NCI-H2107 treated with DMSO at 0.1 percent for 48 hours (cell line): ENCODE results near the gene RUFY1.
"Not testable (repeated sequence)": the region's sequence is repeated elsewhere in the genome, so short reads cannot be mapped to it uniquely, and the experiment has no call there.

Source experiments
- DNase-seq: peaks from one replicate; lab custom pipeline; 2025; ENCODE audit not compliant: unreplicated experiment; lab: John Stamatoyannopoulos, UW

Gene RUFY1

GRCh38 chr5:179533907-179534306, 16.4 kb upstream of the RUFY1 start:
- DNase-seq = no peak

GRCh38 chr5:179534431-179534830, 15.9 kb upstream of the RUFY1 start:
- DNase-seq = no peak

DNA sequence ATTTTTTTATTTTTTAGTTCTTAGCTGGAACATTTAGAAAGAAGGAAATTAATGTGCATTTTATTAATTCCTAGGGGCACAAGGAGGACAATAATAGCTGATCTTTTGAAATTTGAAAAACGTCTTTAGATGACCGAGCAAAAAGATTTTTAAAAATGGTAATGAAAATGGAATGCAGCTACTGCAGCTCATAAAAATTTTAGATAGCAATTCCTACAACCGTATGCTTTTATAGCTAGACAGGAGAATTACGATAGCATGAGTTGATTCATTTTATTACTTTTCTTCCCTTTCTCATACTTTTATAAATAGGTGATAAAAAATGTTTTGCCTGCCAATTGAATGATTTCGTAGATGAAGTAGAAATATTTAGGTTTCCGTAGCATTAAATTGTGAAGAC, 13.7 kb upstream of the RUFY1 start:
- no peak for DNase-seq

DNA sequence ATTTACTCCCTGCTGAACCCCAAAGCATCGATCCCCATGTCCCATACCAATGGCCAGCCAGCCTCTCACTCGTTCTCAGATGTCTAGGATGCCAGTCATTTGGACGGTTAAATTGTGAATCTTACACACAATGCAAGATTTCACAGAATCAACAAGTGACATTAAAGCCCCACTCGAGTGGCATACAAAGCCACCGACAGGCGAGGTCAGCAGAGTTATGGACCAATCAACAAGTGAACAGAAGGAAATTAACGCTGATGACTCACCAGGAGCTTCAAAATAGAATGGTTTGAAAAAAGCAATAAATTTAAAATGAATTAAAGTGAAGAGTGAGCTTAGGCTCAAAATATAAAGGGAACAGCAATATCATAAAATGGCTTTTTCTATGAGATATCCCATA, 8.2 kb upstream of the RUFY1 start:
- no peak for DNase-seq

GRCh38 chr5:179543275-179543674, 7.1 kb upstream of the RUFY1 start:
- DNase-seq = not testable (repeated sequence)

- DNase-seq = no peak
Measured at GRCh38 chr5:179553006-179553405, 2.7 kb downstream of the RUFY1 start.

GRCh38 chr5:179553875-179554274, 3.5 kb downstream of the RUFY1 start:
- no peak for DNase-seq

DNA sequence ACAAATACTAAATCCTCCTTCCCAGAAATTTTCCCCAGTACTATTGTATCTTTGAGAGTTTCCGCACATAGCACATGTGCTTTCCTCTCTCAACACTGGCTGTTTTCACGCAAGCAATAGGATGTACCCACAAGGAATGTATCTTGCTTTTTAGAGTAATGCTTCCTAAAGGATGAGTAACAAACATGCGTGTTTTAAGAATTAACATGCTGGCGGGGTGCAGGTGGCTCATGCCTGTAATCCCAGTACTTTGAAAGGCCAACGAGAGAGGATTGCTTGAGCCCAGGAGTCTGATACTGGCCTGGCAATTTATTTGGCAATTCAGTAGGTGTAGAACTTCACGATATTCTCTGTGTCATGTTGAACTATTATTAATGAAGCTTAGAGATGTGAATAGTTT, 4.6 kb downstream of the RUFY1 start:
- no peak for DNase-seq

GRCh38 chr5:179558261-179558799, 8.0 kb downstream of the RUFY1 start:
- DNase-seq = not testable (repeated sequence)

- DNase-seq = peak; percentile 31
Measured at GRCh38 chr5:179558932-179559283, 8.6 kb downstream of the RUFY1 start.

GRCh38 chr5:179559284-179560252, 9.2 kb downstream of the RUFY1 start:
- DNase-seq = peak; percentile 74

- DNase-seq = no peak
Measured at GRCh38 chr5:179564526-179564925, 14.2 kb downstream of the RUFY1 start.

DNA sequence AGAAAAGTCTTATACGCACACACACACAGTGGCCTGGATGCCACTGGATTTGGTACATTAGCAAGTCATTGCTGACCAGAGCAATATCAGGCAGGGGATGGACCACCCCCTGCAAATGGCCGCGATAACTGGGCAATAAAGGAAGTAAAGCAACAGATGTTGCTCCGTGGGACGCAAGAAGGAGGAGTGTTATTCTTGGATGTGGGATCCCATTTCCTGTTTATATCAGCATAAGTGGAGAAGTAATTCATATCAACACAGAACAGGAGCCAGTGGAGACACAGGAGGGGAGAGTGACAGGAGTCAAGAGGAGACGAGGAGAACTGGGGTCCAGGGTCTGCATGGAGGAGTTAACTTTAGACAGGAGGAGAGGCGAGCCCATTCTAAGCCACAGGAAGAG, 18.4 kb downstream of the RUFY1 start:
- DNase-seq = no peak

DNA sequence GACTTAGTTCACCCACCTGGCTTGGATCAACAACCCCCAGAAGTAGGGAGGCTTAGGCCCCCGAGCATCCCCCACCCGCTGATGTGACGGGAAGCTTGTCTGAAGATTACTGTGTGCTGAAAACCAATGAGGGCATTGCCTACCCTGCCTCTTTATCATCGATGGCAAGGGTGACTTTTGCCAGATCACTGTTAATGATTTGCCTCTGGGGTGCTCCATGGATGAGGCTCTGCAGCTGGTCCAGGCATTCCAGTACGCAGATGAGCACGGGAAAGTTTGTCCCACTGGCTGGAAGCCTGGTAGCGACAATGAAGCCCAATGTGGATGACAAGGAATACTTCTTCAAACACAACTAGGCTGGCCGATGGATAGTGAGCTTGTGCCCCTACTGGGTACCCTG, 22.0 kb downstream of the RUFY1 start:
- no peak for DNase-seq

- no peak for DNase-seq
Measured at GRCh38 chr5:179577286-179577960, 27.1 kb downstream of the RUFY1 start.

DNA sequence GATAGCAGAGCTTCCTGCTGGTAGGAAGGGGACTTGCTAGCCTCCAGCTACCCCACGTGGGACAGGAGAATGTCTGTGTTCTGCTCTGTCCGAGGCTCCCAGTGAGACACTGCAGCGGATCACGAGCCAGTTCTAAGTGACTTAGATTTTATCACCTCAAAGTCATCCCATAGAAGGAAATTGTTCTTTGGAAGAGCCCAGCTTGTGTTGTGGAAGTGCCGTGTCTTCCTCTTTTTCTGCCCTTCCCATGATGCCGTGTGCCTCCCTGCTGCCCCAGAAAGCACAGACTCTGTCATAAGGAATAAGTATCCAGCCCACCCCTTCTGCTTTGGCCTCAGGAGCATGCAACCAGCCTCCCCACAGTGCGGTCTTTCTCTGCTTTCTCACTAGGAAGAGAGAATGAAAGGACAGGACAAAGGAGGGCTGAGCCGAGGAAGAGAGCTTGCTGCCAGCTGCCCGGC, 35.6 kb downstream of the RUFY1 start:
- no peak for DNase-seq

- DNase-seq = no peak
Measured at GRCh38 chr5:179588166-179588565, 37.8 kb downstream of the RUFY1 start.

DNA sequence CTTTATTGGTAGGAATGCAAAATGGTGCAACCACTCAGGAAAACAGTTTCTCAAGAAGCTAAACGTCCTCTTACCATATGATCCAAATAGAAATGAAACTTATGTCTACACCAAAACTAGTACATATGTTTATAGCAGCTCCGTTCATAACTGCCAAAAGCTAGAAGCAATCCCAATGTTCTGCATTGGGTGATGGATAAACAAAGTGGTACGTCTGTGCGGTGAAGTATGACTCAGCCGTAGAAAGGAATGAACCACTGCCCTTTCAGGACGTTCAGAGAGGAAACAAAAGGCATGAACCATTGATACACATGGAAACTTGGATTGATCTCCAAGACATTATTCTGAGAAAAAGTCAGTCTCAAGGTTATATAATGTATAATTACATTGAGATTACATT, 45.6 kb downstream of the RUFY1 start:
- DNase-seq = no peak

GRCh38 chr5:179596421-179596820, 46.1 kb downstream of the RUFY1 start:
- peak; percentile 74 for DNase-seq

- no peak for DNase-seq
Measured at GRCh38 chr5:179599100-179599499, 48.7 kb downstream of the RUFY1 start.

- no peak for DNase-seq
Measured at GRCh38 chr5:179599566-179599965, 49.2 kb downstream of the RUFY1 start.

DNA sequence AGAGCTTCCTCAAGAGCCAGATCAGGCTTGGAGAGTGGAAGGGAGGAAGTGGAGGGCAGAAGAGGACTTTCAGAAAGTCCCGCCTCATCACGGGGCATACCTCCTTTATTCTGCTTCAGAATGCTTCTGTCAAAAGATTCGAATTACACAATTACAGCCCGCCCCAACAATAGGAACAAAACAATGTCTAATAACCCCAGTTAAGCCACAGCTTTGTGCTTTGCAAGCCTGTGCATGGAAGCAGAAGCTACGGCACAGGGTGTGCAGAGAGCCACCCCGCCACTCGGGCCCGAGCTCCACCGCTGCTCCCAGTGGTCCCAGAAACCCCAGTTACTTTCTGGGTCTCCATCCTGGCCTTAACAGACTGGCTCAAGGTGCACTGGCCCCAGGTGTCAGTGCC, 49.6 kb downstream of the RUFY1 start:
- DNase-seq = peak; percentile 40
